KOPT-K1 (cell line): ENCODE measurements around the gene TPGS2.

ENCODE experiments used
- H3K27ac ChIP-seq: fragments of 200-600 bp; sonication (generic); 2 replicates; pipeline ENCODE4 v1.5.1; 2016; ENCODE audit warnings: antibody characterized with exemption, mild to moderate bottlenecking, low read depth, low read length; ENCODE audit not compliant: poor library complexity, severe bottlenecking
- H3K36me3 ChIP-seq: fragments of 200-600 bp; sonication (generic); 2 replicates; pipeline ENCODE4 v1.5.1; 2017; ENCODE audit warnings: antibody characterized with exemption, mild to moderate bottlenecking, low read length, moderate library complexity; ENCODE audit not compliant: insufficient read depth
- H3K9me3 ChIP-seq: fragments of 200-600 bp; sonication (generic); 2 replicates; pipeline ENCODE4 v1.5.1; 2017; ENCODE audit warnings: antibody characterized with exemption, low read length, mild to moderate bottlenecking; ENCODE audit not compliant: insufficient read depth, poor library complexity, severe bottlenecking

TPGS2 gene

DNA sequence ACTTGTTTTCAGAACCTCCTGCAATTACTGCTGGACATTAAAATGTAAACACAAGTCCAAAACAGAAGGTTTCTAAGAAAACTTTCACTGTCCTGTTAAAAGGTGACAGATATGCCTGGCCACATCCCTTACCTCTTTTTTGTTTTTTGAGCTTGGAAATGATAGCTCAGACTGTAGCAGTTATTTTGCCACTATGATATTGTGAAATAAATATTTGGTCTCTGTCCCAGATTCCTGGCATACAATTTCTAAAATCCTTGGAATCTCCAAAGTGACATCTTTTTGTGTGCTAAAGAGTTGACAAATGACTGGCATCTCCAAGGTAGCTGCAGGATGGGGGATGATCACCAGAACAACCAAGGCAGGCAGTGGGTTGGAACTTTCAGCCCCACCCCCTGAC lies 16.8 kb downstream of the TPGS2 start:
- H3K9me3 ChIP-seq: no peaks in the 10 kb centered on the region
- no peak overlapping the region for H3K27ac ChIP-seq
- H3K36me3 ChIP-seq: peaks cover 96% of the 10 kb centered on the region

DNA sequence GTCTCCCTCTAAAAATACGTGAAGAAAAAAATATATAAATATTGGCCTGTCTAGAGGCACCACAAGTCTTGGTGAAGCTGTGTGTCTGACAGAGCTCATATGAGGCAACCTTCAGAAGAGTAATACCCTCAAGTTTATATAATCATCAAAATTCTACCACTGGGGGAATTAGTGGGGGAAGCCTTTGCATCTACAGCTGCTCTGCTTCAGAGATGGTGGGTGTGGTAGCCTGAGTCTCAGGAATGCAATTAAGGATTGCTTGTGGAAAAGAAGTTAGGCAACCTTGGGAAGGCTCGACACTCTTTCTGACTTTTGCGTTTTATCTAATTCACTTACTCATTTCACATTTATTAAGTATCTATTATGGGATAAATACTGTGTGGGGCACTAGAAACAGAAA lies 17.4 kb downstream of the TPGS2 start:
- Histone ChIP-seq H3K9me3 (no peaks in the 10 kb centered on the region), H3K27ac (no peak overlapping the region), H3K36me3 (peaks cover 94% of the 10 kb centered on the region)

DNA sequence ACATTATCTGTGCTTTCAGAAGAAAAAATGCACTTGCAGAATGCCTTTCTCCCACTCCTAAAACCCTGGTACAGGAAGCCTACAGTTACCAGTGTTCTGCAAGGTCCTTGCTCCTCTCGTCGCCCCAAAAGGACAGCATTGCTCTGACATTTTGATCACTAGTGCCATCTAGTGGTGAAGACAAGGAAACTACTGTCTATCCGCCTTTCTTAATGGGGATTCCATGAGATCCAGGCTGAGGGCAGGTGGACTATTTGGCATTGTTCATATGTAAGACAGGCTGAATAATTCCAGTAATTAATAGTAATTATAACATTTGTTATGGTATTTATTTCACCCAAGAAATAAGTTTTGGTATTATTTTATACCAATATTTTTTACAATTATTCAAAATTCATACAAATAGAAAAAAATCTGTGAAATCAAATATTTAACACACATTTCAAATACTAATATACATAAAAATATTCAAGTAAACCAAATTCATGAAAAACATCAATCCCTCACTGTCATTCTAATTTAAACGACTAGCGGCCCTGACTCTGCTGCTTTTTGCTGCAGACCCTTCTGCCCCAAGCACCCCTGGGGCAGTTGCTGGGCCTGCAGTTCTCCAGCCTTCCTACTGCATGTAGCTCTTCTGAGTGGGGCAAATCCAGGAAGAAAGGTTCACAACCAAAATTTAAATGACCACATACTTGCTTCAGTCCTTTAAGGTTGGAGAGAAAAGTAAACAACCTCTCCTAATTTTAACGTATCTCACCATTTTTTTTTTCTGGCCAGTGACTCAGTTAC lies 19.0 kb downstream of the TPGS2 start:
- Histone ChIP-seq H3K9me3 (no peaks in the 10 kb centered on the region), H3K36me3 (peaks cover 94% of the 10 kb centered on the region), H3K27ac (no peak overlapping the region)

DNA sequence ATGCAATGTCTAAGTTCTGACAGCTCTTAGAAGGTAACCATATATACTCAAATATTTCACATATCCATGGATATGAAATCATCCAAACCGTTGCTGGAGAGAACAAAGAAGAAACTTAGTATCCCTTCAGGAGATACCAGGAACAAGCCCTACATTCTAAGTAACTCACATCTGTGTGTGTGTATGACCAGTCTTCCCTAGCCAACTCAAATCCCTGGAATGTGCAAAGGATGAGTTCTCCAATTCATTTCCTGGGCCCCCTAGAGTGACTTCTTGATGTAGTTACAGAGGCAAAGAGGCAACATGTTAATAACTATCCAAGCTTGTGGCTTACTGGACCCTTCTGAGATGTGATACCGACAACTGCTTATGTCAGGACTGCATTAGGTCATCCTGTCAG lies 20.1 kb downstream of the TPGS2 start:
- Histone ChIP-seq H3K27ac (no peak overlapping the region), H3K9me3 (no peaks in the 10 kb centered on the region), H3K36me3 (peaks cover 94% of the 10 kb centered on the region)

DNA sequence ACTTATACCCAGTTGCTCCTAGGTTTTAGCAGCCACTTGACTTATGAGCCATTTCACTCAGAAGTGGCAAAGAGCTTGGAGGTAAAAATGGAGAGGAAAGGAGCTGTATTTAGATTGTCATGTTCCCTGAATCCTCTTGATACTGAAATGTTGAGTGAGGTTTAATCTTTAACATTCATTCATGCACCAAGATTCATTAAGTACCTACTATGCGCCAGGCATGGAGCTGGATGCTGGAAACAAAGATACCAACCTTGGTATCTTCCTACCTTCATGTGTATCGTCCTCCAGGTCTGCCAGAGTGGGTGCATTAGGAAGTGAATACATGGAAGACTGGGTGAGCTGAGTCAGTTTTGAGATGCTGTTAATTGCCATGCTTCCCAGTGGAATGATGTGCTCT lies 23.7 kb downstream of the TPGS2 start:
- Histone ChIP-seq H3K36me3 (peaks cover 92% of the 10 kb centered on the region), H3K27ac (no peak overlapping the region), H3K9me3 (no peaks in the 10 kb centered on the region)

DNA sequence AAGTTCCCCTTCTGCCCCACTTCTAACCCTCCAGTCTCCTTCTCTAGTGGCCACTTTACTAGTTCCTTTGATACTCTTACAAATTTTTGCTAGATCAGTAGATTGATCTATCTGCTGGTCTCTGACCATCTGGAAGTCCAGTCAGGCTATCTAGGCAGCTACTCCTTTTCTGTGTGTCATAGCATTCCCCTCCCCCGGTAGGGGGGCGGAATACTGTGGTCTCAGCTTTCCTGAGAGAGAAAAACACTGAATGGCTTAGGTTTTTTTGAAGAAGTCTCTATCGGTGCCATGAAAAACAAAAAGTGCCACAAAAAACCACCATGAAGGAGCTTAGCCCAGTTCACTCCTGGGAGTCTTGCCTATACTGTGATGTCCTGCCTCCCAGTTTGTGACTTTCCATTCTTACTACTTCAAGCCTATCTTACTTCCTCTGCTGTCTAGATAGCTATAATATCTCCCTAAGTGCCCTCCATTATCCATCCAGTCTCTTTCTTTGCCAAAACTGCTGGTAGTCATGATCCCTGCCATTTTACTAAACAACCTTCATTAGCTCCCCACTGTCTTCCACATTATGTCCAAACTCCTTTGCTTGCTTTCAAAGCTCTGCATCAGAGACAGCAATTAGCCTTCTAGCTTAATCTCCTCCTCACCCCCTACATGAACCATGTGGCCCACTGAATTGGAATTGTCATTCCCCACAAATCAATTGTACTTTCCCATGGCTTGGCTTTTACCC lies 29.9 kb downstream of the TPGS2 start:
- Histone ChIP-seq H3K27ac (no peak overlapping the region), H3K36me3 (peaks cover 97% of the 10 kb centered on the region), H3K9me3 (no peaks in the 10 kb centered on the region)

DNA sequence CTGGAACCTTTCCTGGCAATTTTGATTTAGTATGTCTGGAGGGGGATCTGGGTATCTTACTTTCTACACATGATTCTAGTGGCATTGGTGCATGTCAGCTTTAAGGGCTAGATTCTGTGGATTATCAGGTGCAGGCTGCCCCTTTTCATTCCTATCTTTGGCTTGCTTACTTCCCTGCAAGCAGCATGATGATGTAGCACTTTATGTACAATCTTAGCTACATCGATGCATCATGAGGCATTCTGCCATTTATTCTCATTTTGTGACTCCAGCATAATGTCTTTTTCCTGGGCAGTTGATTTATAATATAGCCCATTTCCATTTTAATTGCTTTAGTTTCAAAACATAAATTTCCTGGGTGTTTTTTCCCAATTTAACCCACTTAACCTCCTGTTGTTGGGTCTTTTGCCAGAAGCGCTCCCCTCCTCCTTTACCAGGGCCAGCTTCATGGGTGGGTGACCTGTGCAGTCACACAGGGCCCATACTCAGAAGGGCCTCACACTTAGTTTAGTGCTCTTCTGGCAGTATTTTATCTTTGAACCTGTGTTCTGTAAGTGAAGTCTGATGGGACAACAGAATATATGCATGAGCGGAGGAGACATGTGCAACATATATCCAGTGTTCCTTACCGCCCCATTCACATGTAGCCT lies 36.0 kb downstream of the TPGS2 start:
- peaks cover 100% of the 10 kb centered on the region for H3K36me3 ChIP-seq
- no peak overlapping the region for H3K27ac ChIP-seq
- H3K9me3 ChIP-seq: peaks cover 16% of the 10 kb centered on the region

DNA sequence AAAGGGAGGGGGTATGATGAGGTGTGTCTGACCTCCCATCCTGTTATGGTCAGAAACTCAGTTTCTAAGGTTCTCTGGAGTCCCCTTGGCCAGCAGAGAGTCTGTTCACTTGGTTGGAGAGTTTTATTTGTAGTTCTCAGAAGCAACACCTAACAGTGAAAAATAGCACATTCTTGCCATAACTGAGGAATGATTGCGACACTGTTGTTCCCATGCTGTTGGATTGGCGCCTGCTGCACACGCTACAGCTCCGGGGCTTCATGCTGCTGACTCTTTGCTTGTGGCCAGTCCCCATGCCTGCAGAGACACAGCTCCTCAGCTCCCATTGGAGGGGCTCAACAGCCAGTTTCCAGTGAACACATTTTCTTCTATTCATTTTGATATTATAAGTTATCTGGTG lies 42.1 kb downstream of the TPGS2 start:
- H3K27ac ChIP-seq: no peak overlapping the region
- H3K9me3 ChIP-seq: peaks cover 16% of the 10 kb centered on the region
- peaks cover 96% of the 10 kb centered on the region for H3K36me3 ChIP-seq

DNA sequence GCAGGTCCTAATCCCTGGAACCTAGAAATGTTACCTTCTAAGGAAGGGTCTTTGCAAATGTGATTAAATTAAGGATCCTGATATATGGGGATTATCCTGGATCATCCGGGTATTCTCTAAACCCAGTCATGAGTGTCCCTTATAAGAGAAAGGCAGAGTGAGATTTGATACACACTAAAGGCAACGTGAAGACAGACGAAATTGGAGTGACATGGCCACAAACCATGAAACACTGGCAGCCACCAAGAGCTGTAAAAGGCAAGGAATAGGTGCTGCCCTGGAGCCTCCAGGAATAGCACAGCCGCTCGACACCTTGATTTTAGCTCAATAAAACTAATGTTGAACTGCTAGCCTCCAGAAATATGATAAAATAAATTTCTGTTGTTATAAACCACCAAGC lies 45.0 kb downstream of the TPGS2 start:
- no peak overlapping the region for H3K27ac ChIP-seq
- H3K36me3 ChIP-seq: peaks cover 89% of the 10 kb centered on the region
- H3K9me3 ChIP-seq: no peaks in the 10 kb centered on the region

DNA sequence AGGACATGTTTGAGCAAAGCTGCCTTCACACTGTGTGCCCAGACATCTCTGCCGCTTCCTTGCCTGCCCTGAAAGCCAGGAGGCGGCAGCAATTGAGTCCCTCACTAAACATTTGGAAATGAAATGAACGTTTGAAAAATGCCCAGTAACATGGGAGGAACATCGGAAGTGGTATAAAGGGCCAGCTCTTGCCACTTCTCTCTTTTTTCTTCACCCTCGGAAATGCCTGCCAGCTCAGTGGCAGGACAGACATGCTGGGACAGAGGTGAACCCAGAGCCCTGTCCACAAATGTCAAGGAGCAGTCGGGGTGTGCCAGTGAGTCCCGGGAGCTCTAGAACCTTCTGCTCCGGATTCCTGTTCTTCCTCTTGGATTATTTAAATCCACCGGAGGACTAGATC lies 46.1 kb downstream of the TPGS2 start:
- H3K36me3 ChIP-seq: peaks cover 79% of the 10 kb centered on the region
- H3K27ac ChIP-seq: no peak overlapping the region
- no peaks in the 10 kb centered on the region for H3K9me3 ChIP-seq

DNA sequence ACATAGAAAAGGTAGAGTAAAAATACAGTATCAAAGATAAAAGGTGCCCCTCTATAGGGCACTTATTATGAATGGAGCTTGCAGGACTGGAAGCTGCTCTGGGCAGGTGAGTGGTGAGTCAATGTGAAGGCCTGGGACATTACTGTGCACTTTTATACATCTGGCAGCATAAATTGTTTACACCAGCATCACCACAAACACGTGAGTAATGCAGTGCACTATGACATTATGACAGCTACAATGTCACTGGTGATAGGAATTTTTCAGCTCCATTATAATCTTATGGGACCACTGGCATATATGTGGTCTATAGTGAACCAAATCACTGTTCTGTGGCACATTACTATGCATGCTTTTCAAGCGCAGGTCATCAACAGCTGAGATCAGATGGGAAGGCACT lies 48.1 kb downstream of the TPGS2 start:
- H3K9me3 ChIP-seq: no peaks in the 10 kb centered on the region
- peaks cover 59% of the 10 kb centered on the region for H3K36me3 ChIP-seq
- no peak overlapping the region for H3K27ac ChIP-seq

DNA sequence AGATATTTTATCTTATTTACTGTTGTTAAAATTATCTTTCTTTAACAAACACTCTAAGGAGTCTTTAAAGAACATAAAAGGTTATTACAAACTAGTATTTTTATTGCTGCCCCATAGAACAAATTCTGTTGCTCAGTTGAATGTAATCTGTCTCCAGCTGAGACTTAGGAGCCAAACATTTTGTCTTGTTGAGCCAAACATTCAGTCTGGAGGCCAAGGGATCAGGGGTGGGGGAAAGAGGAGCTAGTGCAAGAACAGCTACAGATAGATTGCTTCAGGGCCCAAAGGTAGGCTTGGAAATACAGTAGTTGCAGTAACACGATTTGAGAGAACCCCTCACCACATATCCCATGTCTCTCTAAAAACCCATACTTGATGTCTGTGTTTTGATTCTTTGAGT lies 51.2 kb downstream of the TPGS2 start:
- Histone ChIP-seq H3K27ac (no peak overlapping the region), H3K9me3 (no peaks in the 10 kb centered on the region), H3K36me3 (peaks cover 31% of the 10 kb centered on the region)

DNA sequence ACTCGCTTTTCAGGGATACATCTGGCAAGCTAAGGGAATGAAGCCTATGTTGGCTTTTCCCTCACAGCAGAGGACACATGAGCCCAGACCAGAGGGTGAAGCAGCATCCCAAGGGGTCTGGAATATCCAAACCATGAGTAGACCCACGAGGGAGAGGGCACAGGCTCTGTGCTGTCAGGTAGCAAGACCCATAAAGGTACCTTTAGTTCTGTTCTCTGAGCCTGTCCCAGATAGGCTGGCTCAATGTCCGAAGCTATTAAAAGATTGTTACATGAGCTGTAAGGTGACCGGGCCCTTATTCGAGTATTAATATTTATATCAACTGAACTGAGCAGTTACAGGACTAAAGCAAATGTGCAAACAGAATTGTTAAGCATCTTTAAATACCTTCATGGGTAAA lies 52.2 kb downstream of the TPGS2 start:
- no peak overlapping the region for H3K27ac ChIP-seq
- peaks cover 22% of the 10 kb centered on the region for H3K36me3 ChIP-seq
- H3K9me3 ChIP-seq: no peaks in the 10 kb centered on the region

DNA sequence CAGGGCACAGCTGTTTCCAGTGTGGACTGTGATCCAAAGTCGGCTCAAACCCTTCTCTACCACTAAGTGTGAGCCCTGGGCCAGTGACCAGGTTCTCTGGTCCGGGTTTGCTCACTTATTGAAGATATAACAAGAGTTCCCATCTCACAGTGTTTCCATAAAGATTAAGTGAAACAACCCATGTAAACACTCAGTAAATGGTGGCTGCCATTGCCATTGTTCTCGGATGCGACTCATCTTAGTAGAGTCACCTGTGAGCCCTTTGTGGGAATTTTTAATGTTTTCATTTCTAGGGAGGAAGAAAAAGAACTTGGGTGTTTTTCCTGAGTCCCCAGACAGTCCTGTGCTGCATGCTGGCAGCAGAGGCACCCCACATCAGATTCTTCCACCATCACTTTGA lies 53.4 kb downstream of the TPGS2 start:
- Histone ChIP-seq H3K9me3 (no peaks in the 10 kb centered on the region), H3K36me3 (peaks cover 14% of the 10 kb centered on the region), H3K27ac (no peak overlapping the region)

DNA sequence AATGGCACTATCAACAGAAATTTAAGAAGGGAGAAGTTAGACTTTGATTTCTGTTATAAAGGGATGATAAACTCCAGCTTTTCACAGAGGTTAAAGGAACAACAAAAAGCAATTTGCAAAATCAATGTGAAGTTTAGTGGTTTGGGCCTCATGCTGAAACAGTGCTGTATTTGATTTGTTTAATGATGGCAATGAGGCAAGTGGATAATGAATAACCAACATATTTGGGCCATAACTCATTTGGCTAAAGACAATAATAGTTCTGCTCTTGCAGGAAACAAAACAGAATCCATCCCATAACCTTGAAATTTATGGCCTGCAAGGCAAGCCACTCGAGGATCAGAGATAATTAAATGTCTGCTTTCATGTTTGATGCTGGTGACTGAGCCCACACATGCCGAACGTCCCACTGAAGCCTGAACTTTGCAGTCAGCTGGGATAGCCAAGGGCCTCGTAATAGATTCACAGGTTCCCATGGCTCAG lies 56.5 kb downstream of the TPGS2 start:
- Histone ChIP-seq H3K36me3 (no peaks in the 10 kb centered on the region), H3K27ac (no peak overlapping the region), H3K9me3 (no peaks in the 10 kb centered on the region)
